IMR-90 (cell line): ENCODE measurements around the gene CD248. TPM values are rescaled to one million over a fixed set of nuclear protein-coding genes. Genes with fewer than 3 reads are reported as not detected.

ENCODE experiments used
- ATAC-seq: fragments of 200-7000 bp; cut with Tn5 transposase; 2 replicates; pipeline ENCODE4 v1.9.1; 2020; ENCODE audit warnings: low read depth, mild to moderate bottlenecking, moderate library complexity
- BruUV-seq: library from RNA; stranded (reverse); fragments of 400-500 nt; replicated peaks from 2 replicates; lab custom pipeline; 2021; lab: Mats Ljungman, UMichigan
- CTCF ChIA-PET: fragments of 300-600 bp; formaldehyde crosslinking; extraction: SDS; loops from one replicate; lab custom pipeline; 2021; ENCODE audit warnings: antibody characterized with exemption; lab: Yijun Ruan, JAX
- POLR2A ChIA-PET: fragments of 300-600 bp; sonication (Branson Sonifier 250); formaldehyde crosslinking; loops from one replicate; lab custom pipeline; 2022; ENCODE audit warnings: antibody characterized with exemption; ENCODE audit not compliant: unreplicated experiment; lab: Charles Lee
- DNase-seq: peaks from one replicate; pipeline ENCODE4 v3.0.0; 2013
- H2AFZ ChIP-seq: replicated peaks from 2 replicates; pipeline ENCODE3; 2013; ENCODE audit warnings: low read length, mild to moderate bottlenecking; ENCODE audit not compliant: poor library complexity
- H2AK5ac ChIP-seq: 2 replicates; pipeline ENCODE4 v1.6.1; 2013; ENCODE audit warnings: low read depth, low read length, inconsistent platforms
- H2AK9ac ChIP-seq: replicated peaks from 2 replicates; pipeline ENCODE3; 2013; ENCODE audit warnings: mild to moderate bottlenecking, low read depth, low read length, moderate library complexity; ENCODE audit not compliant: poor library complexity
- H2BK120ac ChIP-seq: 2 replicates; pipeline ENCODE4 v1.6.1; 2013; ENCODE audit warnings: low read depth, low read length, inconsistent platforms
- H2BK15ac ChIP-seq: 3 replicates; pipeline ENCODE4 v1.6.1; 2013; ENCODE audit warnings: low read depth, low read length, inconsistent platforms
- H2BK20ac ChIP-seq: 2 replicates; pipeline ENCODE4 v1.6.1; 2013; ENCODE audit warnings: low read depth, mild to moderate bottlenecking, inconsistent platforms, low read length, moderate library complexity
- H2BK5ac ChIP-seq: 2 replicates; pipeline ENCODE4 v1.6.1; 2013; ENCODE audit warnings: mild to moderate bottlenecking, low read depth, low read length, inconsistent platforms; ENCODE audit not compliant: poor library complexity, severe bottlenecking
- H3K14ac ChIP-seq: replicated peaks from 2 replicates; pipeline ENCODE4 v1.6.1; 2013; ENCODE audit warnings: low read depth, low read length, inconsistent platforms
- H3K18ac ChIP-seq: 2 replicates; pipeline ENCODE4 v1.6.1; 2013; ENCODE audit warnings: low read depth, low read length, control low read depth
- H3K23ac ChIP-seq: 2 replicates; pipeline ENCODE4 v1.6.1; 2013; ENCODE audit warnings: low read depth, low read length, inconsistent platforms
- H3K27ac ChIP-seq: 2 replicates; pipeline ENCODE4 v1.5.1; 2013; ENCODE audit warnings: mild to moderate bottlenecking, control low read depth, low read length; ENCODE audit not compliant: insufficient read depth
- H3K27me3 ChIP-seq: 2 replicates; pipeline ENCODE4 v1.6.1; 2013; ENCODE audit warnings: low read length; ENCODE audit not compliant: control insufficient read depth, insufficient read depth
- H3K36me3 ChIP-seq: 2 replicates; pipeline ENCODE4 v1.6.1; 2013; ENCODE audit warnings: low read length, mixed read lengths; ENCODE audit not compliant: control insufficient read depth, insufficient read depth
- H3K4ac ChIP-seq: 2 replicates; pipeline ENCODE4 v1.6.1; 2013; ENCODE audit warnings: low read depth, low read length, inconsistent platforms
- H3K4me1 ChIP-seq: 2 replicates; pipeline ENCODE4 v1.6.1; 2013; ENCODE audit warnings: low read length, mixed read lengths; ENCODE audit not compliant: control insufficient read depth, insufficient read depth
- H3K4me2 ChIP-seq: 2 replicates; pipeline ENCODE4 v1.6.1; 2013; ENCODE audit warnings: low read depth, mild to moderate bottlenecking, control low read depth, low read length, moderate library complexity
- H3K4me3 ChIP-seq: 2 replicates; pipeline ENCODE4 v1.5.1; 2013; ENCODE audit warnings: low read depth, mild to moderate bottlenecking, control low read depth, low read length, moderate library complexity; ENCODE audit not compliant: insufficient read depth
- H3K56ac ChIP-seq: 2 replicates; pipeline ENCODE4 v1.6.1; 2013; ENCODE audit warnings: low read length, inconsistent platforms; ENCODE audit not compliant: insufficient read depth; ENCODE audit errors: extremely low read depth
- H3K79me1 ChIP-seq, 2 experiments: 2 replicates each; pipeline ENCODE4 v1.6.1; 2013; ENCODE audit warnings: low read length in 2 of 2, inconsistent platforms in 1 of 2, low read depth in 1 of 2
- H3K9ac ChIP-seq: 2 replicates; pipeline ENCODE4 v1.6.1; 2013; ENCODE audit warnings: low read depth, low read length, control low read depth
- H3K9me1 ChIP-seq: 2 replicates; pipeline ENCODE4 v1.6.1; 2013; ENCODE audit warnings: low read length, inconsistent platforms; ENCODE audit not compliant: insufficient read depth
- H3K9me3 ChIP-seq: 2 replicates; pipeline ENCODE4 v1.6.1; 2013; ENCODE audit warnings: low read length; ENCODE audit not compliant: control insufficient read depth, insufficient read depth
- H4K20me1 ChIP-seq: 2 replicates; pipeline ENCODE4 v1.6.1; 2013; ENCODE audit warnings: low read length, inconsistent platforms; ENCODE audit not compliant: insufficient read depth
- H4K5ac ChIP-seq: 2 replicates; pipeline ENCODE4 v1.6.1; 2013; ENCODE audit warnings: mild to moderate bottlenecking, low read depth, low read length, control low read depth
- H4K8ac ChIP-seq, 2 experiments: 2 replicates each; pipeline ENCODE4 v1.6.1; 2013; ENCODE audit warnings: low read depth in 2 of 2, low read length in 2 of 2, control low read depth in 1 of 2, inconsistent platforms in 1 of 2
- H4K91ac ChIP-seq: 2 replicates; pipeline ENCODE4 v1.6.1; 2013; ENCODE audit warnings: low read depth, low read length, inconsistent platforms; ENCODE audit not compliant: insufficient read depth
- BHLHE40 ChIP-seq: fragments of 150-350 bp; IDR thresholded peaks from 2 replicates; pipeline ENCODE4 v1.6.1; 2016; ENCODE audit warnings: mild to moderate bottlenecking, low read depth, low read length
- CHD1 ChIP-seq: IDR thresholded peaks from 2 replicates; pipeline ENCODE4 v1.6.1; 2012; ENCODE audit warnings: low read depth, low read length, improper control_type of control experiment
- FOS ChIP-seq: fragments of 150-350 bp; IDR thresholded peaks from 2 replicates; pipeline ENCODE4 v1.6.1; 2016; ENCODE audit warnings: low read depth, low read length
- MAFK ChIP-seq: IDR thresholded peaks from 2 replicates; pipeline ENCODE4 v1.6.1; 2012; ENCODE audit warnings: low read depth, low read length, improper control_type of control experiment
- MAZ ChIP-seq: IDR thresholded peaks from 2 replicates; pipeline ENCODE4 v1.6.1; 2012; ENCODE audit warnings: low read depth, mild to moderate bottlenecking, low read length, improper control_type of control experiment, moderate library complexity, borderline replicate concordance
- MXI1 ChIP-seq: IDR thresholded peaks from 2 replicates; pipeline ENCODE4 v1.6.1; 2012; ENCODE audit warnings: low read depth, mild to moderate bottlenecking, low read length, moderate library complexity, borderline replicate concordance
- POLR2A ChIP-seq: IDR thresholded peaks from 2 replicates; pipeline ENCODE4 v1.6.1; 2012; ENCODE audit warnings: mild to moderate bottlenecking, low read depth, low read length
- RAD21 ChIP-seq: IDR thresholded peaks from 2 replicates; pipeline ENCODE4 v1.6.1; 2012; ENCODE audit warnings: low read length, improper control_type of control experiment
- RCOR1 ChIP-seq: IDR thresholded peaks from 2 replicates; pipeline ENCODE4 v1.6.1; 2012; ENCODE audit warnings: mild to moderate bottlenecking, low read length, improper control_type of control experiment; ENCODE audit not compliant: insufficient replicate concordance
- SMC3 ChIP-seq: fragments of 150-350 bp; IDR thresholded peaks from 2 replicates; pipeline ENCODE4 v1.6.1; 2016; ENCODE audit warnings: low read depth, mild to moderate bottlenecking, antibody characterized with exemption, low read length, moderate library complexity
- WGBS, 2 experiments: methylation state at CpG; one replicate each; pipeline versions ENCODE4 v1.1.5 to v1.1.7; 2013; ENCODE audit warnings: missing lambda C conversion rate in 2 of 2; ENCODE audit not compliant: insufficient read length in 1 of 2; ENCODE audit errors: extremely low coverage in 2 of 2; 5-methylcytosine and 5-hydroxymethylcytosine counted together
- dilution Hi-C: fragments of 300-500 bp; cut with HindIII; formaldehyde crosslinking; loops from one replicate; pipeline ENCODE4 v1.14.3; 2018; ENCODE audit warnings: low sequenced_read_pairs; ENCODE audit not compliant: unreplicated experiment
- in situ Hi-C: fragments of 300-500 bp; cut with MboI; formaldehyde crosslinking; loops from 3 replicates; pipeline ENCODE4 v1.14.3; 2019; ENCODE audit warnings: low sequenced_read_pairs, inconsistent platforms, mixed read lengths
- intact Hi-C: fragments of 100-400 bp; cut with micrococcal nuclease; formaldehyde crosslinking; loops from 2 replicates; pipeline ENCODE4 v1.10.0; 2022
- polyA plus RNA-seq, 3 experiments: library from polyadenylated mRNA; depleted of rRNA; stranded (reverse); fragments of >200 nt; gene quantifications; 2 replicates each; pipeline ENCODE4 v1.2.3, GENCODE V29; 2012; ENCODE audit warnings: low replicate concordance in 1 of 3
- total RNA-seq: library from RNA; depleted of rRNA; stranded (reverse); fragments of >200 nt; gene quantifications from 2 replicates; pipeline ENCODE4 v1.2.3, GENCODE V29; 2012
- TF ChIP-seq, protein P1 (sequence below): fragments of 150-350 bp; IDR thresholded peaks from 2 replicates; pipeline ENCODE4 v1.6.1; 2017; ENCODE audit warnings: mild to moderate bottlenecking, antibody characterized with exemption, low read length, low read depth
- TF ChIP-seq, protein P2 (sequence below): conservative IDR thresholded peaks from 2 replicates; pipeline ENCODE4 v1.5.1; 2012; ENCODE audit warnings: mild to moderate bottlenecking, low read depth, low read length, improper control_type of control experiment

Gene CD248
- total and polyA plus RNA-seq, 2 of the 4 experiments (the other 2 are of a cell fraction) = 19.5 to 223 TPM

DNA sequence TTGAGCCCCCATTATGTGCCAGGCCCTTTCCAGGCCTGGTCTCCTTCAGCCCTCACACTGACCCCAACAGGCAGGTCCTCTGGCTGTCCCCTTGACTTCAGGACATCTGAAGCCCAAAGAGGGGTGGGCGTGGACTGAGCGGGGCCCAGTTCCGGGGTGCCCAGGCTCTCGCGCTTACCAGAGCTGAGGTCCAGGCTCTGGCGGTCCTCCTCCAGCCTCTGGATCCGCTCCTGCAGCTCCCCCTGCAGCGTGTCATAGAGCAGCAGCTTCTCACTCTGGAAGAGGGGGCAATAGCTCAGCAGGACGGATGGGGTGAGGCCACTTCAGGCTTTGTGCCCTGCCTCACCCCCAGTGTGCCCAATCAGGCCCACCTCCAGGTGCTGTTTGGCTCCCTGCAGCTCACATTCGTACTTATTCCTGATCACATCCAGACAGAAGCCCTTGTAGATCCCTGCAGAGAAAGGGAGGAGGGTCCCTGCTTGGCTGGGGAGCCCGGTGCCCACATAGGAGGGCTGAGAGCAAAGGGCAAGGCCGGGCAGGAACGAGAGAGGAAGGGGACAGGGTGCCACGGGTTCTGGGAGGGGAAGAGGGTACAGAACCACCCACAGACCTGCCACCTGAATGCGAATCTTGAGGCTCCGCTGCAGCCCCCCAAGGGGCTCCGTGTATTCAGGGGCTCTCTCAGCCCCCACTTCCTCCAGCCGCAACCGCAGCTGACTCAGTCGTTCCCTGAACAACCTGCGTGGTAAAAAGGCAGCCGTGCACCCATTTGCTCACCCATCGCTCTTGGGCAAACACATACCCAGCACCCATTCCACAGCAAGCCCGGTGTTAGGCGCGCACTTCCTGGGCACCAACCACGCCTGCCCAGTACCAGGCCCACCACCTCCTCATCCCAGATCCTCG lies 24.0 kb upstream of the CD248 start (continued):
- TF ChIP-seq MAFK = no peak

- Histone ChIP-seq H3K14ac (no peak overlapping the region), H3K56ac (no peak overlapping the region), H4K20me1 (peaks cover 30% of the 10 kb centered on the region), H3K9ac (no peak overlapping the region), H3K79me1 (peaks cover 25 to 59% of the 10 kb centered on the region in 2 experiments; a peak in 3 of 4 replicates), H4K91ac (no peak overlapping the region), H3K9me3 (no peaks in the 10 kb centered on the region), H3K23ac (no peak overlapping the region), H3K27ac (no peak overlapping the region), H3K27me3 (no peaks in the 10 kb centered on the region), H2AK5ac (no peak overlapping the region), H2BK15ac (no peak overlapping the region), H2BK20ac (no peak overlapping the region), H3K4me2 (no peak overlapping the region), H2AFZ (no peak overlapping the region), H2BK5ac (no peak overlapping the region), H4K8ac (no peak overlapping the region), H2BK120ac (no peak overlapping the region), H3K36me3 (peaks cover 27% of the 10 kb centered on the region), H3K9me1 (no peaks in the 10 kb centered on the region), H3K4me1 (peaks cover 20% of the 10 kb centered on the region), H3K4ac (no peak overlapping the region), H2AK9ac (no peak overlapping the region), H3K4me3 (no peak overlapping the region), H4K5ac (no peak overlapping the region), H3K18ac (no peak overlapping the region)
- in situ Hi-C loops (no loop called here), dilution Hi-C loops (no loop called here), intact Hi-C loops (no loop called here)
- WGBS, 2 experiments = 93% methylated on average over 10 of the region's 14 CpGs; no CpG with 5 or more reads in 1 of the 2 experiments
- CTCF ChIA-PET = no interaction called here
- ATAC-seq = no peak
- BruUV-seq = no TSS peak
- POLR2A ChIA-PET = no interaction called here
- DNase-seq = no peak
- no peak for TF ChIP-seq POLR2A
- TF ChIP-seq FOS = no peak
- no peak for TF ChIP-seq RCOR1
- TF ChIP-seq, protein P1, sequence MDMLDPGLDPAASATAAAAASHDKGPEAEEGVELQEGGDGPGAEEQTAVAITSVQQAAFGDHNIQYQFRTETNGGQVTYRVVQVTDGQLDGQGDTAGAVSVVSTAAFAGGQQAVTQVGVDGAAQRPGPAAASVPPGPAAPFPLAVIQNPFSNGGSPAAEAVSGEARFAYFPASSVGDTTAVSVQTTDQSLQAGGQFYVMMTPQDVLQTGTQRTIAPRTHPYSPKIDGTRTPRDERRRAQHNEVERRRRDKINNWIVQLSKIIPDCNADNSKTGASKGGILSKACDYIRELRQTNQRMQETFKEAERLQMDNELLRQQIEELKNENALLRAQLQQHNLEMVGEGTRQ = no peak
- TF ChIP-seq MXI1 = no peak
- no peak for TF ChIP-seq SMC3
- no peak for TF ChIP-seq MAZ
- TF ChIP-seq MAFK = no peak
- TF ChIP-seq RAD21 = no peak
- no peak for TF ChIP-seq BHLHE40
- TF ChIP-seq, protein P2, sequence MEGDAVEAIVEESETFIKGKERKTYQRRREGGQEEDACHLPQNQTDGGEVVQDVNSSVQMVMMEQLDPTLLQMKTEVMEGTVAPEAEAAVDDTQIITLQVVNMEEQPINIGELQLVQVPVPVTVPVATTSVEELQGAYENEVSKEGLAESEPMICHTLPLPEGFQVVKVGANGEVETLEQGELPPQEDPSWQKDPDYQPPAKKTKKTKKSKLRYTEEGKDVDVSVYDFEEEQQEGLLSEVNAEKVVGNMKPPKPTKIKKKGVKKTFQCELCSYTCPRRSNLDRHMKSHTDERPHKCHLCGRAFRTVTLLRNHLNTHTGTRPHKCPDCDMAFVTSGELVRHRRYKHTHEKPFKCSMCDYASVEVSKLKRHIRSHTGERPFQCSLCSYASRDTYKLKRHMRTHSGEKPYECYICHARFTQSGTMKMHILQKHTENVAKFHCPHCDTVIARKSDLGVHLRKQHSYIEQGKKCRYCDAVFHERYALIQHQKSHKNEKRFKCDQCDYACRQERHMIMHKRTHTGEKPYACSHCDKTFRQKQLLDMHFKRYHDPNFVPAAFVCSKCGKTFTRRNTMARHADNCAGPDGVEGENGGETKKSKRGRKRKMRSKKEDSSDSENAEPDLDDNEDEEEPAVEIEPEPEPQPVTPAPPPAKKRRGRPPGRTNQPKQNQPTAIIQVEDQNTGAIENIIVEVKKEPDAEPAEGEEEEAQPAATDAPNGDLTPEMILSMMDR = no peak
- TF ChIP-seq CHD1 = no peak
These were observed 23.0 kb upstream of the CD248 start for GRCh38 chr11:66339686-66340483.
